ENCODE data around the gene LSS. TPM values are rescaled to one million over a fixed set of nuclear protein-coding genes. Genes with fewer than 3 reads are reported as not detected.
A peak's percentile ranks its signal among the peaks of the same experiment; 100 is the strongest.
"Not testable (repeated sequence)": the region's sequence is repeated elsewhere in the genome, so short reads cannot be mapped to it uniquely, and the experiment has no call there.

Gene LSS
- total RNA-seq, 2 experiments from 2014 or later: 30.4 TPM

GRCh38 chr21:46150073-46150472 is 78.5 kb downstream of the LSS start:
- Mint-ChIP-seq H3K4me3 (no peak overlapping the region), H3K27me3 (no peaks in the 10 kb centered on the region), H3K4me1 (ENCODE audit: low read depth) (no peaks in the 10 kb centered on the region), H3K27ac (no peak overlapping the region), H3K9me3 (no peaks in the 10 kb centered on the region), H3K36me3 (ENCODE audit: low read depth) (no peaks in the 10 kb centered on the region)
- ATAC-seq (ENCODE audit: poor library complexity): no peak
- ChIA-PET CTCF (no interaction called here), POLR2A (no interaction called here)
- Histone ChIP-seq H3K4me1 (ENCODE audit: insufficient read depth, low read length) (peaks cover 7% of the 10 kb centered on the region), H3K27me3 (ENCODE audit: control insufficient read depth in 1 of 2, insufficient read depth in 2 of 2, low read length in 2 of 2) (no peaks in the 10 kb centered on the region), H3K4me3 (ENCODE audit: low read length) (no peak overlapping the region), H3K9me3 (ENCODE audit: control insufficient read depth in 1 of 2, insufficient read depth in 1 of 2, low read length in 2 of 2) (no peaks in the 10 kb centered on the region), H3K36me3 (ENCODE audit: insufficient read depth, low read length) (no peaks in the 10 kb centered on the region), H3K27ac (ENCODE audit: low read depth in 1 of 2, low read length in 2 of 2) (no peak overlapping the region)
- intact Hi-C loops (cut with DNase I, micrococcal nuclease): no loop called here
- no peak for TF ChIP-seq CTCF (IDR thresholded peaks at IDR 0.05)
- no peak for DNase-seq

GRCh38 chr21:46149205-46149901 is 79.2 kb downstream of the LSS start:
- Histone ChIP-seq H3K36me3 (ENCODE audit: insufficient read depth, low read length) (no peaks in the 10 kb centered on the region), H3K4me3 (ENCODE audit: low read length) (no peak overlapping the region), H3K27me3 (ENCODE audit: control insufficient read depth in 1 of 2, insufficient read depth in 2 of 2, low read length in 2 of 2) (no peaks in the 10 kb centered on the region), H3K9me3 (ENCODE audit: control insufficient read depth in 1 of 2, insufficient read depth in 1 of 2, low read length in 2 of 2) (no peaks in the 10 kb centered on the region), H3K27ac (ENCODE audit: low read depth in 1 of 2, low read length in 2 of 2) (no peak overlapping the region), H3K4me1 (ENCODE audit: insufficient read depth, low read length) (peaks cover 7% of the 10 kb centered on the region)
- no peak overlapping the region for H3K27ac Mint-ChIP-seq
- POLR2A ChIA-PET: interaction anchor here (0.6 kb wide), 1 partner anchor 269 kb away, joined by 3 read pairs; no protein-coding TSS in a partner anchor
- H3K4me1 Mint-ChIP-seq (ENCODE audit: low read depth): no peaks in the 10 kb centered on the region
- DNase-seq: no peak
- H3K36me3 Mint-ChIP-seq (ENCODE audit: low read depth): no peaks in the 10 kb centered on the region
- CTCF ChIA-PET: no interaction called here
- no peak for ATAC-seq (ENCODE audit: poor library complexity)
- no peaks in the 10 kb centered on the region for H3K9me3 Mint-ChIP-seq
- H3K4me3 Mint-ChIP-seq: no peak overlapping the region
- no peak for TF ChIP-seq CTCF (IDR thresholded peaks at IDR 0.05)
- H3K27me3 Mint-ChIP-seq: no peaks in the 10 kb centered on the region
- intact Hi-C loops (cut with DNase I, micrococcal nuclease): loop anchor here (5.0 to 10.0 kb wide), 2 partner anchors 135 to 173 kb away; partner anchors contain the start of genes C21orf58 (in 1 of the 2), MCM3AP (in 1 of the 2), PCNT (in 1 of the 2) and YBEY (in 1 of the 2)

- Mint-ChIP-seq H3K4me3 (no peak overlapping the region), H3K27me3 (no peaks in the 10 kb centered on the region), H3K36me3 (ENCODE audit: low read depth) (no peaks in the 10 kb centered on the region), H3K9me3 (no peaks in the 10 kb centered on the region), H3K27ac (no peak overlapping the region), H3K4me1 (ENCODE audit: low read depth) (peaks cover 8% of the 10 kb centered on the region)
- ChIA-PET POLR2A (no interaction called here), CTCF (no interaction called here)
- ATAC-seq (ENCODE audit: poor library complexity): no peak
- no peak overlapping the region for H3K27ac ChIP-seq (ENCODE audit: low read depth in 1 of 2, low read length in 2 of 2)
- intact Hi-C loops (cut with DNase I, micrococcal nuclease): loop anchor here (5.0 to 10.0 kb wide), 2 partner anchors 137 to 174 kb away; partner anchors contain the start of genes C21orf58 (in 1 of the 2), MCM3AP (in 1 of the 2), PCNT (in 1 of the 2) and YBEY (in 1 of the 2)
- no peaks in the 10 kb centered on the region for H3K36me3 ChIP-seq (ENCODE audit: insufficient read depth, low read length)
- DNase-seq: no peak
- no peaks in the 10 kb centered on the region for H3K9me3 ChIP-seq (ENCODE audit: control insufficient read depth in 1 of 2, insufficient read depth in 1 of 2, low read length in 2 of 2)
- peaks cover 11% of the 10 kb centered on the region for H3K4me1 ChIP-seq (ENCODE audit: insufficient read depth, low read length)
- no peak for TF ChIP-seq CTCF (IDR thresholded peaks at IDR 0.05)
- no peak overlapping the region for H3K4me3 ChIP-seq (ENCODE audit: low read length)
- no peaks in the 10 kb centered on the region for H3K27me3 ChIP-seq (ENCODE audit: control insufficient read depth in 1 of 2, insufficient read depth in 2 of 2, low read length in 2 of 2)
These were observed 80.5 kb downstream of the LSS start for GRCh38 chr21:46148106-46148505.

- CTCF ChIA-PET; H3K4me3 ChIP-seq (ENCODE audit: low read length); H3K4me3 Mint-ChIP-seq; POLR2A ChIA-PET; H3K36me3 ChIP-seq (ENCODE audit: insufficient read depth, low read length); ATAC-seq (ENCODE audit: poor library complexity); H3K27ac Mint-ChIP-seq; H3K4me1 Mint-ChIP-seq (ENCODE audit: low read depth); H3K27me3 ChIP-seq (ENCODE audit: control insufficient read depth in 1 of 2, insufficient read depth in 2 of 2, low read length in 2 of 2); H3K27me3 Mint-ChIP-seq; H3K27ac ChIP-seq (ENCODE audit: low read depth in 1 of 2, low read length in 2 of 2); H3K9me3 Mint-ChIP-seq; H3K36me3 Mint-ChIP-seq (ENCODE audit: low read depth); H3K9me3 ChIP-seq (ENCODE audit: control insufficient read depth in 1 of 2, insufficient read depth in 1 of 2, low read length in 2 of 2): not testable (repeated sequence)
- peak in 13 of 14 experiments; percentile 28 to 68 (median 44) for DNase-seq
- H3K4me1 ChIP-seq (ENCODE audit: insufficient read depth, low read length): peaks cover 12% of the 10 kb centered on the region
- intact Hi-C loops (cut with DNase I, micrococcal nuclease): loop anchor here (2.0 to 10.0 kb wide), 3 partner anchors 137 to 175 kb away; partner anchors contain the start of genes MCM3AP (in 2 of the 2), C21orf58 (in 1 of the 2), PCNT (in 1 of the 2) and YBEY (in 1 of the 2)
These were observed 81.1 kb downstream of the LSS start for GRCh38 chr21:46147429-46147828.
